ENCODE data around the gene MYO3B.

Gene MYO3B

DNA sequence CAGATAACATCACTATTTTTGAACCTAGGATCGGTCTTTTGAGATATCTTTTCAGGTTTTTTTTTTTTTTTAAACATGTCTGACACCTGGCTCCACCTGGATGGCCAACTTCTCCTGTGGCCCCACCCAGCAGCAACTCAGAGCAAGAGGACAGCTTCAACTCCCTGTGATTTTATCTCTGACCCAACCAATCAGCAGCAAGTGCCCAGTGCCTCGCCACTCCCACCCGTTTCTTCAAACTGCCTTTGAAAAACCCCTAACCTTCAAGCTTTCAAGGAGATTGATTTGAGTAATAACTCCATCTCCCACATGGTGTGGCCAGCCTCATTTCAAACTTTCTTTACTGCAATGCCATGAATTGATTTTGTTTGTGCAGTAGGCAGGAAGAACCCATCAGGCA is 19.0 kb downstream of the MYO3B start:
- DNase-seq (ENCODE audit: low read depth in 2 of 2), result no peak
- H3K4me3 ChIP-seq (replicated peaks in 1 of 2; ENCODE audit: low read depth in 2 of 2, low read length in 2 of 2), result no peak overlapping the region
- TF ChIP-seq, protein P1, sequence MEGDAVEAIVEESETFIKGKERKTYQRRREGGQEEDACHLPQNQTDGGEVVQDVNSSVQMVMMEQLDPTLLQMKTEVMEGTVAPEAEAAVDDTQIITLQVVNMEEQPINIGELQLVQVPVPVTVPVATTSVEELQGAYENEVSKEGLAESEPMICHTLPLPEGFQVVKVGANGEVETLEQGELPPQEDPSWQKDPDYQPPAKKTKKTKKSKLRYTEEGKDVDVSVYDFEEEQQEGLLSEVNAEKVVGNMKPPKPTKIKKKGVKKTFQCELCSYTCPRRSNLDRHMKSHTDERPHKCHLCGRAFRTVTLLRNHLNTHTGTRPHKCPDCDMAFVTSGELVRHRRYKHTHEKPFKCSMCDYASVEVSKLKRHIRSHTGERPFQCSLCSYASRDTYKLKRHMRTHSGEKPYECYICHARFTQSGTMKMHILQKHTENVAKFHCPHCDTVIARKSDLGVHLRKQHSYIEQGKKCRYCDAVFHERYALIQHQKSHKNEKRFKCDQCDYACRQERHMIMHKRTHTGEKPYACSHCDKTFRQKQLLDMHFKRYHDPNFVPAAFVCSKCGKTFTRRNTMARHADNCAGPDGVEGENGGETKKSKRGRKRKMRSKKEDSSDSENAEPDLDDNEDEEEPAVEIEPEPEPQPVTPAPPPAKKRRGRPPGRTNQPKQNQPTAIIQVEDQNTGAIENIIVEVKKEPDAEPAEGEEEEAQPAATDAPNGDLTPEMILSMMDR (IDR thresholded peaks at IDR 0.05; ENCODE audit: low read depth, low read length), result no peak

DNA sequence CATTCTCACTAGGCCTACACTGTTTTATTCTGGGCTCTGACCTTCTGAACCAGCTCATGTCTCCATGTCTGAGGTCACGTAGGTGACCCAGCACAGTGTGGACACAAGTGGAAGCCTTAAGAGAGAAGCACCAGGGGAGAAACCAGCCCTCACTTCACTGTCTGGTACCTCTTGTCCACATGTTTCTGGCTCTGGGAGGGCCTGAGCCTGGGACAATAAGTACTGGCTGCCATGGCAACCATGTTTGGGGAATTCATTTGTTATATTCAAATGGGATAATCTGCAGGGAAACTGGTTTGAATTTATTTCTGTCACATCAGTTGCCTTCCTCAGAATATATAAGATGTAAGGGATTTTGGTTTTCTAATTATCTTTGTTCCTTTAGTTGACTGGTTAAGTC is 23.3 kb downstream of the MYO3B start:
- no peak overlapping the region for H3K4me3 ChIP-seq (replicated peaks in 1 of 2; ENCODE audit: low read depth in 2 of 2, low read length in 2 of 2)
- TF ChIP-seq, protein P1 (IDR thresholded peaks at IDR 0.05; ENCODE audit: low read depth, low read length), result no peak
- DNase-seq (ENCODE audit: low read depth in 2 of 2), result no peak

DNA sequence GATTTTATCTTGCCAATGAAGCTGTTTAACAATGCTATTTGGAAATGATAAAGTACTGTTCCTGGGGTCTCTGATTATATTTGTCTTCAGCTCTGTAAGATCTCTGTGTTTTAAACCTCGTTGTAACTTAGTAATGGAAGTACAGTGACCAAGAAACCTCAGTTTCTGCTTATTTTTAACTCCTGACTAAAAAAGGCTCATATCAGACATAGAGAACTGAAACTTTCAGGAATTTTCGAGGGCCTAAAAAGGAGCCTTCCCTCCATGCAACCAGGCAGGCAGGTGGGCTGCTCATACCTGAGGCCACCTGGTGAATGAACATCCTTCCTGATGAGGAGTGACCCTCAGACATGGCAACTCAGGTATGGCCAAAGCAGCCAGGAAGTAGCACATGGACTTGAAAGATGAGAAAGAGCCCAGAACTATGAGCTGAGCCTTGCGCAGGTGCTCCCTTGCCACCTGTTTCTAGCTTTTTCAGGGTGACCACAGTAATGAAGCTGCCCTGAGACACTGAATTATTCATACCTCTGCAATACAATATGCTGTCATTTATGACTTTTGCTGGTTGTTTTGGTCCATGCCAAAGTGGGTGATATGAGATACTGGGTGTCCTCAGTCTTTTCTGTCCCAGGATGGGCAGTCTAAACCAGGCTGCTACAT is 23.9 kb downstream of the MYO3B start:
- TF ChIP-seq, protein P1 (IDR thresholded peaks at IDR 0.05; ENCODE audit: low read depth, low read length), result no peak
- no peak for DNase-seq (ENCODE audit: low read depth in 2 of 2)
- no peak overlapping the region for H3K4me3 ChIP-seq (replicated peaks in 1 of 2; ENCODE audit: low read depth in 2 of 2, low read length in 2 of 2)

DNA sequence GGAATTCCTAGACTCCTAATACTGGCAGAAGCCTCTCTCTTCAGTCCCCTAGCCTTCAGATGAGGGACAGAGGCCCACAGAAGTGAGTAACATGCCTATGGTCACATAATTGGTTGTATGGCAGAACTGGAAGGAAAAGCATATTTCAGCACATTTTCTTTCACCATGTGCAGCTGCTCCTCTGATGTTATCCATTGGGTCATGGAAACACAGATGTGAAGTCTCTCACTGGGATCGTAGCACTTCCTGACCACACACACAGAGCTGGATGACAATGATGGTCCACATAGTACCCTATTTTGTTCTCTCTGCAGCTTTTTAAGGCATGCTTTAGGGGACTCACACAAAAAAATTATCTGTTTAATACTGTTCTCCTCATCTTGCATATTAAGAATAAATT is 24.5 kb downstream of the MYO3B start:
- TF ChIP-seq, protein P1 (IDR thresholded peaks at IDR 0.05; ENCODE audit: low read depth, low read length), result no peak
- H3K4me3 ChIP-seq (replicated peaks in 1 of 2; ENCODE audit: low read depth in 2 of 2, low read length in 2 of 2), result no peak overlapping the region
- DNase-seq (ENCODE audit: low read depth in 2 of 2), result no peak

DNA sequence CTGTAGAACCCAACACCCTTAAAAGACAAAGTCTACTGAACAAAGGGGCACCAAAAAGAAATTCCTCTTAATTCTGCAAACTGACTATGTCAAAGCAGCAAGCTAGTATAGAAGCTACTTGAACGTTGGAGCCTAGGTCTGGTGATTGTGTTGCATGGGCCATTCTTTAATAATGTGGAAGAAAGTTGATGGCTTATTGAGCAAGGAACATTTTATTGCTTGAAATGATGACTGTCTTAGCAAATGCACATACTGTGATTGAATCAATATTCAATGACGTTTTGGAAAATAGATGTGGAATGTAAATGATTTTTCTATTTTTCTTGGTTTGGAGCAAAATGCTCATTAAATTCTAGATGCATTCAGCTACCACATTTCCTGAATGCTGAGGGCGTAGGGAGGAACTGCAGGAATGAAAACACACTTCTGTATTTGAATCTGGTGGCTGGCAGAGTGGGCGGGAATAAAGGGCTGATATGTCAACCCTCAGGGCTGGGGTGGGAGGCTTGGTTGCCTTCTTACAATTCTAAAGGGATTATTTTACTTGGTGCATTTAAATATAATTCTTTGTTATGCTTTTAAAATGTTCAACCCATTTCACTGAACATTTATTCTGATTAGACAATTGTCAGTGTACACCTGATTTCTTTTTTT is 26.5 kb downstream of the MYO3B start:
- no peak overlapping the region for H3K4me3 ChIP-seq (replicated peaks in 1 of 2; ENCODE audit: low read depth in 2 of 2, low read length in 2 of 2)
- DNase-seq (ENCODE audit: low read depth in 2 of 2), result no peak
- TF ChIP-seq, protein P1 (IDR thresholded peaks at IDR 0.05; ENCODE audit: low read depth, low read length), result no peak

DNA sequence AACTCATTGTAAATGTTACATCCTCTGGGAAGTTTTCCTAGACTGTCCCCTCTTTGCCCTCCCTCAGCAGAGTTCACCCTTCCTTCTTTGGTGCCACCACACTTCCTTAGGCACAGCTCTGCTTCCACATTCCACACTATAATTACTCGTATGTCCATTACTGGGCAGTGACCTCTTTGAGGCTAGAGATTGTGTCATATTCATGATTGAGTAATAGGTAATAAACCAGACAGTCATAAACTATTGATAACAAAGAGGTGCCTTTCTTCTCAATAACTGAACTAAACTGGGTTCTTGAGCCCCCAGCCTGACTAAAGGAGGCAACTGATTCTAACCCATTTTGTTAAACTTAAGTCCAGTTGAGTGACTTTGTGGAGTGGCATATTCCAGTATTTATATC is 28.3 kb downstream of the MYO3B start:
- DNase-seq (ENCODE audit: low read depth in 2 of 2), result no peak
- no peak overlapping the region for H3K4me3 ChIP-seq (replicated peaks in 1 of 2; ENCODE audit: low read depth in 2 of 2, low read length in 2 of 2)
- TF ChIP-seq, protein P1 (IDR thresholded peaks at IDR 0.05; ENCODE audit: low read depth, low read length), result no peak

All from cardiac fibroblast (primary cell).